ENCODE measurements around the gene RAB30. TPM values are rescaled to one million over a fixed set of nuclear protein-coding genes. Genes with fewer than 3 reads are reported as not detected.

Gene RAB30
- total and polyA plus RNA-seq, 9 donors = 6.8 to 30.4 (median 22.7) TPM

- no peaks in the 10 kb centered on the region for H3K27me3 ChIP-seq
- peak overlapping the region; percentile 80 to 90 for H3K27ac ChIP-seq
- H3K9me3 ChIP-seq = no peaks in the 10 kb centered on the region
- peak; percentile 64 to 72 (median 70) for DNase-seq
- 0% methylated on average over 22 of the region's 22 CpGs for WGBS, 3 donors
- H3K36me3 ChIP-seq = no peaks in the 10 kb centered on the region
- peaks cover 10% of the 10 kb centered on the region for H3K4me1 ChIP-seq (ENCODE audit: insufficient read depth)
- TF ChIP-seq, protein P1, sequence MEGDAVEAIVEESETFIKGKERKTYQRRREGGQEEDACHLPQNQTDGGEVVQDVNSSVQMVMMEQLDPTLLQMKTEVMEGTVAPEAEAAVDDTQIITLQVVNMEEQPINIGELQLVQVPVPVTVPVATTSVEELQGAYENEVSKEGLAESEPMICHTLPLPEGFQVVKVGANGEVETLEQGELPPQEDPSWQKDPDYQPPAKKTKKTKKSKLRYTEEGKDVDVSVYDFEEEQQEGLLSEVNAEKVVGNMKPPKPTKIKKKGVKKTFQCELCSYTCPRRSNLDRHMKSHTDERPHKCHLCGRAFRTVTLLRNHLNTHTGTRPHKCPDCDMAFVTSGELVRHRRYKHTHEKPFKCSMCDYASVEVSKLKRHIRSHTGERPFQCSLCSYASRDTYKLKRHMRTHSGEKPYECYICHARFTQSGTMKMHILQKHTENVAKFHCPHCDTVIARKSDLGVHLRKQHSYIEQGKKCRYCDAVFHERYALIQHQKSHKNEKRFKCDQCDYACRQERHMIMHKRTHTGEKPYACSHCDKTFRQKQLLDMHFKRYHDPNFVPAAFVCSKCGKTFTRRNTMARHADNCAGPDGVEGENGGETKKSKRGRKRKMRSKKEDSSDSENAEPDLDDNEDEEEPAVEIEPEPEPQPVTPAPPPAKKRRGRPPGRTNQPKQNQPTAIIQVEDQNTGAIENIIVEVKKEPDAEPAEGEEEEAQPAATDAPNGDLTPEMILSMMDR (IDR thresholded peaks at IDR 0.05) = no peak
- H3K4me3 ChIP-seq = peak overlapping the region; percentile 57
- intact Hi-C loops (cut with DNase I) = loop anchor here in 2 of 4 donors (5.0 to 10.0 kb wide), 4 partner anchors 34 to 86 kb away; partner anchors contain the start of gene PCF11 (in 1 of the 2)
Measured at GRCh38 chr11:83070731-83071566, 748 bp downstream of the RAB30 start.

DNA sequence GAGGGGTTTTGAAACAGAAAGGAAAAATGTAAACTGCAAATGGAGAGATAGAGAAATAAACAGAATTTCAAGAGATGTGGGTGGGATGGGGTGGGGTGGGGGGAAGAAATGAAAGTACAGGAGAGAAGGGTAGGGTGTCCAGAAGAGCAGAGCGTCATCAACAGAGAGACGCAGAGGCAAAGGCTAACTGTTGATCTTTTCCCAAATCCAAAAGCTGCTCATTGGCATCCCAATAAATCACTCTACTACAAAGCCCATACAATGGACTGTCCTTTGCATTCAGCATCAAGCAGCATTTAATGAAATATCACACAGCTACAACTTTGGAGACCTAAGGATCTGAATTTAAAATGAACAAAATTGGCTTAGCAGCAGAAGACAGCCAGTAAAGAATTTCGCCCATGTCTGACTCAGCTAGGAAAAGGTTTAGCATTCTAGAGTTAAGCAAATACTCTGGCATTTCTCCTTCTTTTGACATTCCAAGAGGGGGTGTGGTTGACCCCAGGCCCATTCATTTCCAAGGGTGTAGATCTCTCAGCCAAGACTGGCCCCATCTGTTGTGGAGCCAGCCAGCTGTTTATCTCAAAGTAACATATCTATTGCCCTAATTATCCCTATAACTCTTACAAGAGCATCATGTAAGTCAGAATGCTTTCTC, 1.5 kb downstream of the RAB30 start:
- Histone ChIP-seq H3K4me1 (ENCODE audit: insufficient read depth) (peaks cover 10% of the 10 kb centered on the region), H3K4me3 (peak overlapping the region; percentile 57), H3K36me3 (no peaks in the 10 kb centered on the region), H3K27me3 (no peaks in the 10 kb centered on the region), H3K9me3 (no peaks in the 10 kb centered on the region), H3K27ac (peak overlapping the region in 1 of 2 donors; percentile 90)
- TF ChIP-seq EP300 (IDR thresholded peaks at IDR 0.05) (no peak), POLR2A (IDR thresholded peaks at IDR 0.05) (no peak)
- TF ChIP-seq, protein P1 (IDR thresholded peaks at IDR 0.05) = no peak
- WGBS, 3 donors = 12 to 16% (median 16%) methylated on average over 3 of the region's 3 CpGs
- no peak for DNase-seq
- intact Hi-C loops (cut with DNase I) = loop anchor here in 2 of 4 donors (5.0 to 10.0 kb wide), 4 partner anchors 33 to 87 kb away; partner anchors contain the start of gene PCF11 (in 1 of the 2)

- Histone ChIP-seq H3K9me3 (no peaks in the 10 kb centered on the region), H3K27ac (peak overlapping the region in 1 of 2 donors; percentile 90), H3K36me3 (no peaks in the 10 kb centered on the region), H3K4me1 (ENCODE audit: insufficient read depth) (peaks cover 10% of the 10 kb centered on the region), H3K4me3 (peak overlapping the region; percentile 57), H3K27me3 (no peaks in the 10 kb centered on the region)
- no peak for DNase-seq
- intact Hi-C loops (cut with DNase I) = loop anchor here in 2 of 4 donors (5.0 to 10.0 kb wide), 4 partner anchors 32 to 88 kb away; partner anchors contain the start of gene PCF11 (in 1 of the 2)
- TF ChIP-seq, protein P1 (IDR thresholded peaks at IDR 0.05) = no peak
- TF ChIP-seq POLR2A (IDR thresholded peaks at IDR 0.05) (no peak), EP300 (IDR thresholded peaks at IDR 0.05) (no peak)
Measured at GRCh38 chr11:83069441-83070043, 2.2 kb downstream of the RAB30 start.

DNA sequence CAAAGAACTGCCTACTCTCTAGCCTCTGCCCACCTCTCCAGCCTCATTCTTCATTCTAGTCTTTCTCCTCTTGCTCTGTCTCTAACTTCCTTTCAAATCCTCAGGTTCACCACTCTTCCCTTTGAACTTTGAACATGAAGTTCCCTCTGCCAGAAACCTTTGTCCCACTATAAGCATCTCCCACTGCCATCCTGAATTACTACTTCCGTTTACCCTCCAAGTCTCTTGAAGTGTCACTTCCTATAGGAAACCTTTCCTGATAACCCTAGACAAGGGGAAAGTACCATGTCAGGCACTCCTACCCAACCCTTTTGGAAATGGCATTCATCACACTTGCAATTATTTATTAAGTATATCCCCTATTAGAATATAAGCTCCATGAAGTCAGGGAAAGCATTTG, 3.1 kb downstream of the RAB30 start:
- 64 to 84% (median 76%) methylated on average over 1 of the region's 1 CpG for WGBS, 3 donors

More for the DNA sequence above, 3.1 kb downstream of the RAB30 start:
- Histone ChIP-seq H3K9me3 (no peaks in the 10 kb centered on the region), H3K27me3 (no peaks in the 10 kb centered on the region), H3K4me3 (no peak overlapping the region), H3K27ac (peak overlapping the region in 1 of 2 donors; percentile 25), H3K36me3 (no peaks in the 10 kb centered on the region), H3K4me1 (ENCODE audit: insufficient read depth) (peaks cover 10% of the 10 kb centered on the region)
- no peak for TF ChIP-seq EP300 (IDR thresholded peaks at IDR 0.05)
- TF ChIP-seq POLR2A (IDR thresholded peaks at IDR 0.05) = no peak
- TF ChIP-seq, protein P1 (IDR thresholded peaks at IDR 0.05) = no peak
- DNase-seq = no peak
- intact Hi-C loops (cut with DNase I) = no loop called here
